ENCODE results near the gene PIRT.
A peak's percentile ranks its signal among the peaks of the same experiment; 100 is the strongest.

Gene PIRT

DNA sequence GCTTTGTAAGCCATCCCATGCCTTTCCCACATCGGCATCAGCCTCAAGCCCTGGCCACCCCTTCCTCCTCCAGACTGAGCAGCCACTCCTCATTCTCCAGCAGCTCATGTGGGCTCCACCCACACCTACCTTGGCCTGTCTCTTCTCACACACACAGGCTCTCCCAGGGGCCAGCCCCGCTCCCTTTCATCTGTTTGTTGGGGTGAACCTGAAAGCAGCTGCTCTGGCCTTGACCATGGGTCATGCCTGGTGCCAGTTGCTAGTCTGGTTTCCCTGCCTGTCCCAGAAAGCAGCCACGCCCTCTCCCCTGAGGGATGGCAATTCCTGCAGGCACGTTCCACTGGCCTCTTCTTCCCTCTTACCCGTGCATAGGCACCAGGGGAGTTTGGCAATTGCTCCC is 22.6 kb downstream of the PIRT start:
- DNase-seq: no peak

DNA sequence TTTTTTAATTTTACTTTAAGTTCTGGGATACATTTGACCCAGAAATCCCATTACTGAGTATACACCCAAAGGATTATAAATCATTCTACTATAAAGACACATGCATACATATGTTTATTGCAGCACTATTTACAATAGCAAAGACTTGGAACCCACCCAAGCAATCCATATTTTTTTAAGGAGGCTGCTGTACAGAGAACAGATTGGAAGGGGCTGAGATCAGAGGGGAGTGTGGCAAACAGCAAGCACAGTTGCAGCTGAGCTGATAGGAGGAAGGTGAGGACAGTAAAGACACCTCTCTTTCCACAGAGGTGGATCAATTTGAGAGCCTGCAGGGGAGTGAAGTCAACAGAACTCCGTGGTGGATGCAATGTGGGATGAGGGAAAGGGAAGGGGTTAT is 23.8 kb downstream of the PIRT start:
- DNase-seq: no peak

DNA sequence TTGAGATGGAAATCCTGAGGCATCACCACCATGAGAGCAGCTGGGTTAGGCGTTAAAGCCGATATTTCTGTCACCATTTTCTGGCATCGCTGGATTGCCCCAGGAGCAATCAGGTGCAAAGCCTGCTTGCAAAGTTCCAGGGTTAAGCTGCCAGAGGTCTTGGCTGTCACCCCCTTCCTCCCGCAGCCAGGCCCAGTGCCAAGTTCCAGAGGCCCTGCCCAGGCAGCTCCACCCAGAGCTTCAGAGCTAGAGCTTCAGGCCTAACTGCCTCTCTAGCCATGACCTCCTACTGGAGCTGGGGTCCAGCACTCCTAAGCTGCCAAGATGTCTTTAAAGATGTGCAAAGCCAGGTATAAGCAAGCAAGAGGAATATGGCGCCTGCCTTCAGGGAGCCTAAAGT is 25.2 kb downstream of the PIRT start:
- DNase-seq: no peak

DNA sequence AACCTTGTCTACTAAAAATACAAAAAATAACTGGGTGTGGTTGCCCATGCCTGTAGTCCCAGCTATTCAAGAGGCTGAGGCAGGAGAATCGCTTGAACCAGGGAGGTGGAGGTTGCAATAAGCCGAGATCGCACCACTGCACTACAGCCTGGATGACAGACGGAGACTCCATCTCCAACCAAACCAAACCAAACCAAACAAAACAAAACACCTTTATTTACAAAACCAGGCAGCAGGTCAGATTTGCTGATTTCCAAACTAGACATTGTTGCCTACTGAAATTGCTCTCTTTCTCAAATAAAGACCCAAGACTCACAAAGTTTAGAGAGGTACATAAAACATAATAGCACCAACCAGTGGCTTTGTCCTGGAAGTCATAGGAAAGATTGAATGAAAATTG is 28.3 kb downstream of the PIRT start:
- no peak for DNase-seq

DNA sequence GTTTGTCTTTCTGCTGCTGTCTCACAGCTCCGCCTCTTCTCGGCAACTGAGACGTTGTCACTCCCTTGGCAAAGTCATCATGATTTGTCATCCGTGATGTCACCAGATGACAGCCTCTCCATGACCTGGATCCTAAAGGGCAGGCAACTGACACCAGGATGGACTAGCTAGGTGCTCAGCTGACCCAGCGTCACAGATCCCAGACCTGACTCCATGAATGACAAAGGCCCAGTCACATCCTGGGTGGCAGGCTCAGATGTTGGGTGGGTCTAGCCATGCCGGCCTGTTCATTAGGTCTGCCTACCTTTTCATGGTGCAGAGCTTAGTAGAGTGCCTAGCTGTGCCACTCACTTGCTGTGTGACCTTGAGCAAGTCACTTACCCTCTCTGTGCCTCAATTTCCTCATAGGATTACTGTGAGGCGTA is 30.2 kb downstream of the PIRT start:
- DNase-seq: no peak

DNA sequence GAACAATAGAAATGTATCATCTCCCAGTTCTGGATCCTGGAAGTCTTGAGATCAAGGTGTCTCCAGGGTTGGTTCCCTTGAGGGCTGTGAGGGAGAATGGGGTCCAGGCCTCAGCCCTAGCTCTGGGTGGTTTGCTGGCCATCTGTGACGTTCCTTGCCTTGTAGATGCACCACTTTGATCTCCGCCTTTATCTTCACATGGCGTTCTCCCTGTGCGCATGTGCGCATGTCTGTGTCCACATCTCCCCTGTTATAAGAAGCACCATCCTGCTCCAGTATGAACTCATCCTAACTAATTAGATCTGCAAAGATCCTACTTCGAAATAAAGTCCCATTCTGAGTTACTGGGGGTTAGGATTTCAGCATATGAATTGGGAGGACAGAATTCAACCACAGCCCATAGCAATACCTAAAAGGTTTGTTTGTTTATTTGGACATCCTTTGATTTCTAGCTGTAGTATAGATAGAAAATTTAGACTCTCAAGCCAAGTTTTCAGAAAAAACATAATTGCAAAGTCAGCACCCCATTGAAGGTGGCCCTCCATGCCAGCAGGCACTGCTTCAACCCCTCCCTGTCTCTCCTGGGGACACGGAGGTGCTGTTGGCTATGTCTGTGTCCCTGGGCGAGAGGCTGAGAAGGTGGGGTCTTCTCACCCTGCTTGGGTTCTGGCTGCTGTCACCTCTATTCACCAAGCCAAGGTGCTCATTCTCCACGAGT is 31.2 kb downstream of the PIRT start:
- DNase-seq: no peak

DNA sequence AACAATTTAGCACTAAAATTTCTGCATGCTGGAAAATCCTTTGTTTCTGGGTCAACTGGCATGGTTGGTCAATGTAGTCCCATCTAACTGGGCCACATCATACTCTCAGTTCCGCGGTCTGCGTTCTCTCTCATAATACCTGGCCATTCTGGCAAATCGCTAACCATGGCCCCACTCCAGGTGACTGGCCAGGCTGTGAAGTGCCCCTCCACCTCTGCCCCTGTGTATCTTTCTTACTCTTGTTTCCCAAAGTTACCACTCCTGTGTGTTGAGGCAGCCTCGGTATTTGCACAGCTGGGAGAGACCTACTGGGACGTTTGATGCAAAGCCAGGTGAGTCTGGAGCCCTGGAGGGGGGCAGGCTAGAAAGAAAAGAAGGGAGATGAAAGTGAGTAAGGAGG is 32.0 kb downstream of the PIRT start:
- no peak for DNase-seq

DNA sequence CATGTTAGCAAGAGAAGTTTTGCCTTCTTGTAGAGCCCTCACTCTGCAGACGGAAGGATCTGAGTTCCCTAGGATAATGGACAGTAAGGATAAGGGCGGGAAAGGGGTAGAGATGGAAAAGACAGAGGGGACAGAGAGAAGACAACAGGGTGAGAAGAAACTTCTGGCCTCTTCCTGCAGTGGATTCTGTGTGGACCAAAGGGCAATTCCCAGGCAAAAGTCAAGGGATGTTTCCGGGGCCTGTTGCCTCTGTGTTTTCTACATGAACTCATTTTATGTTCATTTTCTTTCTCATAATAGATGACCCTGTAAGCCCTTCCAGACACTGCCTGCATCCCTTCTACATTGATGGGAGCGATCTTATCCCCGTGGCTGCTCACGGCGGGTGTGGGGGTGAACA is 33.3 kb downstream of the PIRT start:
- DNase-seq: no peak

DNA sequence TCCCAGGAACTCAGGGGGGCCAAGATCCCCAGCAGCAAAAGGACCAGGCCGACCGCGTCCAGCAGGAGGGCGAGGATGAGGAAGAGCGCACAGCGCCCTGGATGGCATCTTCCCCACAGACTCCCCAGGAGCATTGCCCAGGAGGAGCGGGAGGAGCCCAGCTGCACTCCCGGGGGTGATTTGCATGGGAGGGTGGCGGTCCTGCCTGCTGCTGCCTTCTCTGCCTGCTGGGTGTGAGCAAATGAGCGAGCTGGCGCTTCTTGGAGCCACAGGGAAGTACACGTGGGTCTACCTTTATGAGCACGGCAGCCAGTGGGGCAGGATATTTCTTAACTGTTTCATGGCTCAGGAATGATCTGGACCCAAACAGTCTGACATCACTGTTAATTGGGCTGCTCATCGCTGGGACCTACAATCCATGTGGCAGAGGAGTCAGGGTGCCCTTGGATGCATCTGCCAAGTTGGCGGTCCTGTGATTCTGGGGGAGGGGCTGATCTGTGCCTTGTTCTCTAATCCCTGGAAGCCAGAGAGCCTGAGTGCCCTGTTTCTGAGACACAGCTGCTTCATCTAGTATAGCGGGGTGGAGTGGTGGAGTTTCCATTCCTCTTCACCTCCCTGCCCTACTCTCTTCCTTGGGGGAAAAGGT is 33.9 kb downstream of the PIRT start, which contains the start of gene TMEM238L:
Gene TMEM238L (minus strand): TSS at position 270 of the 646 bp plus-strand sequence. CDS start 136 bp downstream, at position 134.
- no peak for DNase-seq

DNA sequence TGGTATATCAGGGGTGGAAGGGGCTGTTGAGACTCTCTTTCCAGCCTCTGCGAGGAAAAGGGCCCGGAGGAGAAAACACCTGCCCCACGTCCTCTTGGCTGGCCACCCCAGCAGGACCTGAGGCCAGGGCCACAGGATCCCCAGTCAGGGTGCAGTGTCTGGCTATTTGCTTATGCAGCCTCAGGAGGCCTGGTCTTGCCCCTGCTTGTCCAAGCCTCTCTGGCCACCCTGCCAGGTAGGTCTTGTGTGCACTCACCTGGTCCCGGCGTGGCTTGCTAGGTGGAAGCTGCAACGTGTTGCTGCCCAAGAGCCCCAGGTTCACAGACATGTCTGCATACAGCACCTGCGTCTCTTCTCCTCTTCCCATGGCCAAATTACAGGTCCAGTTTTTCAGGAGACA is 34.5 kb downstream of the PIRT start:
- DNase-seq: no peak

DNA sequence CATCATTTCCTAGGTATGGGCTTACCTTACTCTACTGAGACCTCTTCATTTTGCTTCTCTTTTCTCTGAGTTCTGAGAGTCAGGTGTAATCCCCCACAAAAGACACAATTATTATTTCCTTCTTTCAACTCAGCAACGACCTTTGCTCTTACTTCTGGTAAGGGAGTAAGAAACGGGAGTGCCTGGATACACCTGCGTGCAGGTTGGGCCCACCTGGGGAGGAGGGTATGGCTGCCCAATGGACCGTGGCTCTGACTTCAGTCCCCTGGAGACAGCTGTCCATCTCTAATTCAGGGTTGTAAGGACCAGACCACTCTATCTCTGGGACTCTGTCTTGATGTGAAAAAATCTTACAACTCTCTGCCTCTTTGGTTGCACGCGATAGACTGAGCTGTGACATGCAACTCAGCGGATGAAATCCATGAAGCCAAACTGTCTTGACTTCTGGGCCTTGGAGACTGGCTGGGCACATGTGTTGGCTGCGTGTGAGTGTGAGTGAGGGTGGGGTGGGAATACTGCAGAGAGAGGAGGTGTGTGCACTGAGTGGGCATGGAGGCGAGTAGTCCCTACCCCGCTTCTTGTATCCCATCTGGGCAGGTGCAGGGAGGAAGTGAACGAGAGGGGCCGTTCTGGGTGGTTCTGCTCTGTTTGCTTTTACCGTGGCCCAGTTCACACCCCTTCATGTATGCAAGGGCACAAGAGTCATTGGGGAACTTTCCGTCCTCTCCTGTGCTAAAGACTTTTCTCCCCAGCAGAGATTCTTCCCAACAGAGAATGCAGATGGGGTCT is 35.2 kb downstream of the PIRT start:
- no peak for DNase-seq

DNA sequence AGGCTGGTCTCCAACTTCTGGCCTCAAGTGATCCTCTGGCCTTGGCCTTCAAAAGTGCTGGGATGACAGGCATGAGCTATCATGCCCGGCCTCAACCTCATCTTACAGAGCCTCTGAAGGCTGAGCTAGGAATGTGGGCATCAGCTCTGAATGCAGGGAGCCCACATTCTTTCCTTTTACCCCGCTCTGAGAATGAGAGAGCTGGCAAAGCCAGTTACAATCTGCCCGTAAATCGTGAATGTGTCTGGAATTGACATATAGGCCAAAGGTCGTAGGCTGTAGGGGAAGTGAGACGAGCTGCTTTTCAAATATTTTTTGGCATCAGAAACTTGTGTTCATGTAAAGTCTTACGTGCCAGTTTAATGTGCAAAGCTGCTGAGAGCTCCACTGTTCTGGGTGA is 38.5 kb downstream of the PIRT start:
- DNase-seq: no peak

DNA sequence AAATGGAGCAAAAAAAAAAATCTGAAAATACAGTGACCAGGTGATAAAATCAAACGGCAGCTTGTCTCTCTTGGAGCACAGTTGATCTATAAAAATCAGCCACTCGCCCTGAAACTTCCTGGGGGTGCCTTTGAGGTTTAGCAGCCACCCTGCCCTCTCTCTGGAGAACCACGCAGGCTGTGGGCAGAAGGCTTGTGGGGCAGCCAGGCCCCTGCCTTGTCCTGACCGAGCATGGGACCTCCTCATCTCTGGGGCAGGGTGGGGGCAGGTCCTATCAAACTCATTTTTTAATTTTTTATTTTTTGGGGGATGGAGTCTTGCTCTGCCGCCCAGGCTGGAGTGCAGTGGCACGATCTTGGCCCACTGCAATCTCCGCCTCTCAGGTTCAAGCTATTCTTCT is 39.0 kb downstream of the PIRT start:
- DNase-seq: no peak

DNA sequence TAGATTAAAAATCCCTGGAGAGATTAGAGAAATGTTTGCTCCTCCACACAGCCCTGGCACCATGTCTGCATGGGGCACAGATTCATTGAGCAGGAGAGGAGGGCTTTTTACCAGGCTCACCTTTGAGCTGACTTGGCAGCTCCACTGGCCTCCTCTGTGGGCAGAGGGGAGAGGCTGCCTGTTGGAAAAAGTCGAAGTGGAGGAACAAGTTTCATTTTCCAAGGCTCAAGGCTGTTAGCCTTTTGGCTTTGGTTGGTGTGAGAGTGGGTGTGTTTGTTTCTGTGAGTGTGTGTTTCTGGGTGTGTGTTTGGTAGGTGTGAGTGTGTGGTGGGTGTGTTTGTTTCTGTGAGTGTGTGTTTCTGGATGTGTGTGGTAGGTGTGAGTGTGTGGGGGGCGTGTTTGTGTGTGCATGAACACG is 39.5 kb downstream of the PIRT start:
- DNase-seq: no peak

DNA sequence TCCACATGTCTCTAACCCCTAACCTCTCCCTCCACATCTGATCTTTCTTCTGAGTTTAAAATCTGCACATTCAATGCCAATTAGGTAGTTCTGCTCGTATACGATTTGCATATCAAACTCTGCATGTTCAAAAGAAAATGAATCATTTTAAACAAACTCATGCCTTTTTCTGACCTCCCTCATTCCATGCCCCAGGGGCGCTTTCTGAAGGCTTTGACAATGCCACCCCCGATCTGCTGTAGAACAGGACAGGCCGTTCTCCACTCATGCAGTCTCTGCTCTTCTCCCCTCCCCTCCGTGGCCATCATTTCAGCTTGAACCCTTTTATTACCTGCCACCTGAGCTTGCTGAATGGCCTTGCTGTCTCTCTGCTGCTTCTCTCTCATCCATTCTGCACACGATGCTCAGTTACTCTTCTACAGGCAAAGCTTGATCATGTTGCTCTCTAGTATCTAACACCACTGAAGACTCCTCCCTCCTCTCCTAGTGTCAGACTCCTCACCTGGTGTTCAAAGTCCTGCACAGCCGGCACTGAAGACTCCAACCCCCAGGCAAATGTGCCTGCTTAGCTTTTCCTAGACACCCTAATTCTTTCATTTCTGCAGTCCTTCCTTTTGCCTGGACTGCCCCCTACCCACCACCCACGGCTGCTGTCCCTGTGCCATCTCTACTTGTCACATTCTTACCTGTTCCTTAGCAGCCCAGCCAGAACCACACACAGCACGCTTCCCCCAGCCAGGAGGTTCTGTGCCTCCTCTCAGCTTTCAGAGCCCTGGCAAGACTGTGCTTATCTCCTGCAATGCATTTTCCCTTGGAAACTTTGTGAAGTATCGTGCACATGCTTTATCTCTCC is 40.2 kb downstream of the PIRT start:
- DNase-seq: no peak

DNA sequence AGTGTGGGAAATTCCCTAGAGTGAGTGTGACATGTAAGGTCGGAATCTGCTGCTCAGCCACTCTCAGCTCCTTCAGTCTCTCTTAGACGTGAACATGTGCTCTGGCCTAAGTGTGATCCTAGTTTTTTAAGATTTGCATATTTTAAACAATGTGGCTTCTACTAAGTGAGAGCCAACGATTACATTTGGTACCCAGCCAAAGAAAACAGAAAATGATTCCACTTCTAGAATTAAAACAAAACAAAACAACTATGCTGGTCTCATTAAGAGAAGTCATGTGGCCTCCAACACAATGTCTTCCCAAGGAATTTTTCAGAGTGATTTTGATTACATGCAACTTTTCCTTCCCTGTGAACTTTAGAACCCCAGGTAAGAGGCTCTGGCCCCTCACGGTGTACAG is 44.1 kb downstream of the PIRT start:
- no peak for DNase-seq

DNA sequence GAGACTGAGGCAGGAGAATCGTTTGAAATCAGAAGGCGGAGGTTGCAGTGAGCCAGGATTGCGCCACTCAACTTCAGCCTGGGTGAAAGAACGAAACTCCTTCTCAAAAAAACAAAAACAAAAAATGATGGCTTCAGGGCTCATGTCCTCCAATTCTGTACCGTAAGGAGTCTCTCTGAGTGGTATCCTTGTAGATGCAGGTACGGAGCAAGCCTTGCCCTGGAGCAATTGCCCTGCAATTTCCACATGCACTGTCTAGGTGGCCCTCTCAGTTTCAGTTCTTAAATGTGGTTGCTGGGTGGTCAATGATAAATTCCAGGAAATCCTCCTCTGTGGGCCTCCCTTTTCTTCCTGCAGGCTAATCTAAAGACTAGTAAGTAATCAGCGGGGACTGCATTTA is 44.6 kb downstream of the PIRT start:
- DNase-seq: no peak

DNA sequence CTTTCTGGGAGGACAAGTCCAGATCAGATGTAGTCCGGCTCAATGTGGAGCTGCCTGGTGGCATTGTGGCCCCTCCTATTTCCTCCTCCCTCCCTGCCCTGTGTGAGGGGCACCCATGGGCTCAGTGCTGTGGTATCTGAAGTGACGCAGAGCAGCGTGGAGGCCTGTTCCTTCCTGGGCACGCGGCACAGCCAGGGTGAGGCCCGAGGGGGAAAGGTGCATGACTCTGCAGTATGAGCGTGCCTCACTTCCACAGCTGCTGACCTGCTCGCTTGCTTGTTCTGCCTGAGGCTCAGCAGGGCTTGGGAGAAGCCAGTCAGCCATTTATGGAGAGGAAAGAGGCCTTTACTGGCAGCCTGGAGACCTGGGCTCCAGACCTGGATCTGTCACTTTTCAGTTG is 45.7 kb downstream of the PIRT start:
- peak; percentile 21 to 26 for DNase-seq

DNA sequence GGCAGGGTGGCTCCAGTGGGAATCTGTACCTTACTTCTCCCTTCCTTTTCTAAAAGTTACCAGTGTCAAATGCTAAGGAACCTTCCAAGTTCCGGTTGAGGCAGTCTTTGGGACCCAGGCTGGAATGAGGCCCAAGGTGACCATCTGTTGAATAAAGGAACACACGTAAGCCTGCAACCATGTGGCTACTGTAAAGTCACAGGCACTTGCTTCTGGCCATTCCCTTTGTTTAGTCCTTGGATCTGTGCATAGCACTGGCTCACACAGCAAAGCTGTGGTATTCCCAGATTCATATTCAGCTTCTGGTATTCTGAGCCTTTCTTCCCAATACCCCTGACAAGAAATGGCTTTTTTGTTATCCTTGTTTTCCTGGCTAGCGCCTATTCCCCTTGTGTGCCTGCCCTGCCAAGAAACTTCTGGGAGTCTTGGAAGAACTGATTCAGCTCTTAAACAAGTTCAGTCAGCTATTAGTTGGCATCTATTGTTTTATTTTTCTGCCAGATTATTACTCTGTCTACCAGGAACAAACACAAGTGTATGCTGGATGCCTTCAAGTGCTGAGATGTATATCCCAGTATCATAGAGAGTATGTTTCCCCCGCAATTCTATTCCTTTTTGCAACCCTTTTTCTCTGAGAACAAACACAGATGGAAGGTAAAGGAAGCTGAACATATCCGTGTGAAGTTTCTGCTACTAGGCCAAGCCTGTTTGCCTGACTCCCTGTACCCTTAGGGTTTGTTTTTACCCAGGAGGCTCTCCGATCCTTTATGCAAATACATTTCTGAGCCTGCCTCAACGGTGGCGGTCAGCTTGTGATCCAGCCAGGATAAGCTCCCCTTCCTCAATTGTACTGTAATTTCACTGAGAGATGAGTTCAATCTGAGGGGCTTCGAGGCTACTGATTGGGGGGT is 47.1 kb downstream of the PIRT start:
- DNase-seq: no peak

DNA sequence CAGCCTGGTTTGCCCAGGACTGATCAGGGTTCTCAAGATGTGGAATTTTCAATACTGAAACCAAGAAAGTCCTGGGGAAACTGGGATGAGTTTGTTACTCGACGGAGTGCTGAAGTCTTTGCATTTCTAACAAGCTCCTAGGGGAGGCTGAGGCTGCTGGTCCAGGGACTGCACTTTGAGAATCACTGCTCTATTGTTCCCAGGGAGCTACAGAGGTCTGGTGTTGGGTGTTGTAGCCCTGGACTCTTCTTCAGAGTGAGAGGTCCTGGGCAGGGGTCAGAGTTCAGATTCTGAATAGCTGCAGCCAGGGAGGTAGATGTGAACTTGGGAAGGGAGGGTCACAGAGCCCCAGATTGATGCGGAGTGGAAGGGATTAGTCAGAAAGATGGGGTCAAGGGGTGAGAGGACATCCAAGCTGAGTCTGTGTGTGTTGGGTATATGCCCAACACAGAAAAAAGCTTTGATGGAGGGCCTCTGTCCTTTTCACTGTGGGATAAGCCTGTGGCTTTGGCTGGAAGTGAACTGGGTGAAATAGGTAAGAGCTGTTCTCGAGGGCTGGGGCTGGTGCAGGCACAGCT is 48.1 kb downstream of the PIRT start:
- no peak for DNase-seq

DNA sequence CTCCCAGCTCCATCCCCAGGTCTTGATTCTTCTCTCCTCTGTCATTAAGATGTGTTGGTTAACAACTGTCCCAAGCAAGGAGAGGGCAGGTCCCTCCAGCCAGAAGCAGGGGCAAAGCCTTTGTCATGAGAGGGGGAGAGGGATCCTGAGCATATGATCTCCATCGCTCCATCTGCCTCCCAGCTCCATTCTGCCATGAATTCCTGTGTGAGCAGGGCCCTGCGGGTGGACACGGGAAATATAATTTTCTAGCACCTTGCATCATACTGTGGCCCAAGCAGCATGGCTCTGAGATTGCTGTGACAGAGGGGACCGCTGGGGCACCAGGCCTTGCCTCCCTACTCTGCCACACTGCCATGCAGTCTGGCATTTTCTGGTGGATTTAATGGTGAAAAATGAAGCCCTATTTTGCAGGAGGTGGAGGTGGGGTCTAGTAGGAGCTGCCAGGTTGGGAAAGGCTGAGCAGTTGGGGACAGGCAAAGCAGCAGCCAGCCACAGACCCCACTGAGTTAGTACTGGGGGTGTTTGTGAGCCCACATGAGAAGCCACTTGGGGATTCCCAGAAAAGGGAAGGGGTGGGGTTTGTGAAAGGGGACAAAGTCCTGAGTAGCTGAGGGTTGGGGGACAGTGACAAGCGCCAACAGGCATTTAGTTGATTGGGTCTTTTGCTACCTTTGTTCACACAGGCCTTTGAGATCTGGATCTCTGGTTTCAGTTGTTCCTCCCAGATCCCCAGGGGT is 50.4 kb downstream of the PIRT start:
- DNase-seq: no peak

Data from activated T-cell treated with anti-CD3 and anti-CD28 coated beads, Interleukin-2, amount 50 U/mL, for 48 hours (primary cell).